Gastroesophageal sphincter (tissue), 3 donors: ENCODE measurements around the gene PACS1.
A peak's percentile ranks its signal among the peaks of the same experiment; 100 is the strongest.

Experiments
- CTCF ChIP-seq, 4 experiments: fragments of 200-600 bp in 2 of 4; fragments of 450-650 bp in 2 of 4; sonication (generic) in 1 of 4; IDR thresholded peaks; one replicate each; pipeline ENCODE4 v1.5.1; 2017 to 2019; ENCODE audit warnings: antibody characterized with exemption in 4 of 4, mild to moderate bottlenecking in 2 of 4, moderate library complexity in 2 of 4
- EP300 ChIP-seq: sonication (generic); formaldehyde crosslinking; IDR thresholded peaks from one replicate; pipeline ENCODE4 v1.6.1; 2017; ENCODE audit warnings: antibody characterized with exemption, mild to moderate bottlenecking
- POLR2A ChIP-seq, 2 donors: fragments of 450-650 bp; IDR thresholded peaks; one replicate each; pipeline ENCODE4 v1.6.1; 2017; ENCODE audit warnings: antibody characterized with exemption in 2 of 2, mild to moderate bottlenecking in 2 of 2, moderate library complexity in 1 of 2
- POLR2AphosphoS5 ChIP-seq: sonication (generic); formaldehyde crosslinking; IDR thresholded peaks from one replicate; pipeline ENCODE4 v1.6.1; 2017; ENCODE audit warnings: antibody characterized with exemption

GRCh38 chr11:66051766-66052663 is 18.1 kb upstream of the PACS1 start, which contains the start of gene SF3B2:
- peak in 1 of 4 experiments; percentile 32 for TF ChIP-seq CTCF (IDR thresholded peaks at IDR 0.05)
- no peak for TF ChIP-seq EP300
- peak; percentile 80 for TF ChIP-seq POLR2AphosphoS5
- TF ChIP-seq POLR2A (IDR thresholded peaks at IDR 0.05) = peak; percentile 59 to 60
